ENCODE results near the gene UQCRFS1. TPM values are rescaled to one million over a fixed set of nuclear protein-coding genes. Genes with fewer than 3 reads are reported as not detected.
"Not testable (repeated sequence)": the region's sequence is repeated elsewhere in the genome, so short reads cannot be mapped to it uniquely, and the experiment has no call there.

Gene UQCRFS1
- total RNA-seq, 2 experiments from 2014 or later: 29.4 to 29.6 TPM

- ChIA-PET POLR2A (no interaction called here), CTCF (interaction anchor here (1.0 kb wide), 1 partner anchor 19 kb away, joined by 4 read pairs; no protein-coding TSS in a partner anchor)
- Mint-ChIP-seq H3K4me3 (no peak overlapping the region), H3K4me1 (no peaks in the 10 kb centered on the region), H3K27ac (no peak overlapping the region), H3K9me3 (no peaks in the 10 kb centered on the region), H3K36me3 (ENCODE audit: low read depth) (no peaks in the 10 kb centered on the region), H3K27me3 (peaks cover 3% of the 10 kb centered on the region)
- no peak for DNase-seq
Measured at GRCh38 chr19:29245215-29245614, 32.3 kb upstream of the UQCRFS1 start.

GRCh38 chr19:29241324-29241723, 28.4 kb upstream of the UQCRFS1 start:
- no peaks in the 10 kb centered on the region for H3K4me1 Mint-ChIP-seq
- H3K27ac Mint-ChIP-seq: no peak overlapping the region
- H3K9me3 Mint-ChIP-seq: no peaks in the 10 kb centered on the region
- ChIA-PET CTCF (interaction anchor here (0.8 to 1.5 kb wide), 2 partner anchors 13 to 1364 kb away, joined by 3 read pairs; no protein-coding TSS in a partner anchor), POLR2A (no interaction called here)
- peaks cover 1% of the 10 kb centered on the region for H3K27me3 Mint-ChIP-seq
- no peak for DNase-seq
- no peaks in the 10 kb centered on the region for H3K36me3 Mint-ChIP-seq (ENCODE audit: low read depth)
- no peak overlapping the region for H3K4me3 Mint-ChIP-seq

- no peak for DNase-seq
- Mint-ChIP-seq H3K9me3 (no peaks in the 10 kb centered on the region), H3K36me3 (ENCODE audit: low read depth) (no peaks in the 10 kb centered on the region), H3K27me3 (peaks cover 1% of the 10 kb centered on the region), H3K27ac (no peak overlapping the region), H3K4me1 (no peaks in the 10 kb centered on the region), H3K4me3 (no peak overlapping the region)
- ChIA-PET CTCF (interaction anchor here (1.2 kb wide), 1 partner anchor 13 kb away, joined by 3 read pairs; no protein-coding TSS in a partner anchor), POLR2A (no interaction called here)
Measured at GRCh38 chr19:29239213-29239776, 26.3 kb upstream of the UQCRFS1 start.

- ChIA-PET POLR2A (no interaction called here), CTCF (interaction anchor here (0.7 to 1.8 kb wide), 2 partner anchors 10 to 37 kb away, joined by 3 to 4 read pairs; no protein-coding TSS in a partner anchor)
- Mint-ChIP-seq H3K4me3 (no peak overlapping the region), H3K27ac (no peak overlapping the region), H3K36me3 (ENCODE audit: low read depth) (no peaks in the 10 kb centered on the region), H3K27me3 (peaks cover 2% of the 10 kb centered on the region), H3K9me3 (no peaks in the 10 kb centered on the region), H3K4me1 (no peaks in the 10 kb centered on the region)
- DNase-seq: no peak
Measured at GRCh38 chr19:29233591-29233990, 20.6 kb upstream of the UQCRFS1 start.

- DNase-seq: no peak
- no peaks in the 10 kb centered on the region for H3K9me3 Mint-ChIP-seq
- ChIA-PET CTCF (interaction anchor here (1.8 kb wide), 1 partner anchor 11 kb away, joined by 4 read pairs; no protein-coding TSS in a partner anchor), POLR2A (no interaction called here)
- H3K27ac Mint-ChIP-seq: no peak overlapping the region
- peaks cover 2% of the 10 kb centered on the region for H3K27me3 Mint-ChIP-seq
- no peaks in the 10 kb centered on the region for H3K4me1 Mint-ChIP-seq
- no peak overlapping the region for H3K4me3 Mint-ChIP-seq
- no peaks in the 10 kb centered on the region for H3K36me3 Mint-ChIP-seq (ENCODE audit: low read depth)
Measured at GRCh38 chr19:29232315-29232852, 19.4 kb upstream of the UQCRFS1 start.

GRCh38 chr19:29231306-29231705, 18.4 kb upstream of the UQCRFS1 start:
- H3K36me3 Mint-ChIP-seq (ENCODE audit: low read depth); H3K27ac Mint-ChIP-seq; H3K4me1 Mint-ChIP-seq; CTCF ChIA-PET; H3K9me3 Mint-ChIP-seq; POLR2A ChIA-PET; DNase-seq; H3K4me3 Mint-ChIP-seq; H3K27me3 Mint-ChIP-seq: not testable (repeated sequence)

GRCh38 chr19:29217616-29218015, 4.7 kb upstream of the UQCRFS1 start:
- POLR2A ChIA-PET: no interaction called here
- CTCF ChIA-PET: no interaction called here
- no peaks in the 10 kb centered on the region for H3K9me3 Mint-ChIP-seq
- peaks cover 6% of the 10 kb centered on the region for H3K27me3 Mint-ChIP-seq
- no peak for DNase-seq
- no peak overlapping the region for H3K27ac Mint-ChIP-seq
- H3K36me3 Mint-ChIP-seq (ENCODE audit: low read depth): no peaks in the 10 kb centered on the region
- H3K4me3 Mint-ChIP-seq: no peak overlapping the region
- peaks cover 9% of the 10 kb centered on the region for H3K4me1 Mint-ChIP-seq

GRCh38 chr19:29216021-29216420, 3.1 kb upstream of the UQCRFS1 start:
- Mint-ChIP-seq H3K9me3 (peaks cover 3% of the 10 kb centered on the region), H3K27me3 (peaks cover 2% of the 10 kb centered on the region)

GRCh38 chr19:29215322-29215845, 2.4 kb upstream of the UQCRFS1 start:
- DNase-seq: no peak
- Mint-ChIP-seq H3K4me1 (peaks cover 24% of the 10 kb centered on the region), H3K36me3 (ENCODE audit: low read depth) (peaks cover 21% of the 10 kb centered on the region), H3K9me3 (peaks cover 3% of the 10 kb centered on the region), H3K4me3 (no peak overlapping the region), H3K27me3 (peaks cover 2% of the 10 kb centered on the region), H3K27ac (no peak overlapping the region)
- POLR2A ChIA-PET: no interaction called here
- CTCF ChIA-PET: no interaction called here

More at GRCh38 chr19:29216021-29216420, 3.1 kb upstream of the UQCRFS1 start:
- peaks cover 22% of the 10 kb centered on the region for H3K4me1 Mint-ChIP-seq
- DNase-seq: no peak
- ChIA-PET POLR2A (no interaction called here), CTCF (no interaction called here)
- peaks cover 15% of the 10 kb centered on the region for H3K36me3 Mint-ChIP-seq (ENCODE audit: low read depth)
- H3K27ac Mint-ChIP-seq: no peak overlapping the region
- H3K4me3 Mint-ChIP-seq: no peak overlapping the region

GRCh38 chr19:29214411-29214810, 1.5 kb upstream of the UQCRFS1 start:
- Mint-ChIP-seq H3K9me3 (peaks cover 3% of the 10 kb centered on the region), H3K4me3 (no peak overlapping the region), H3K27me3 (peaks cover 2% of the 10 kb centered on the region), H3K4me1 (peaks cover 34% of the 10 kb centered on the region), H3K36me3 (ENCODE audit: low read depth) (peaks cover 23% of the 10 kb centered on the region), H3K27ac (no peak overlapping the region)
- ChIA-PET CTCF (no interaction called here), POLR2A (no interaction called here)
- DNase-seq: no peak

GRCh38 chr19:29212356-29212647, 649 bp downstream of the UQCRFS1 start:
- H3K9me3 Mint-ChIP-seq: peaks cover 3% of the 10 kb centered on the region
- CTCF ChIA-PET: no interaction called here
- no peaks in the 10 kb centered on the region for H3K27me3 Mint-ChIP-seq
- H3K27ac Mint-ChIP-seq: peak overlapping the region; percentile 98
- H3K4me1 Mint-ChIP-seq: peaks cover 44% of the 10 kb centered on the region
- POLR2A ChIA-PET: no interaction called here
- peaks cover 35% of the 10 kb centered on the region for H3K36me3 Mint-ChIP-seq (ENCODE audit: low read depth)
- DNase-seq: no peak
- H3K4me3 Mint-ChIP-seq: peak overlapping the region; percentile 90

- peak overlapping the region; percentile 98 for H3K27ac Mint-ChIP-seq
- H3K27me3 Mint-ChIP-seq: no peaks in the 10 kb centered on the region
- peaks cover 44% of the 10 kb centered on the region for H3K4me1 Mint-ChIP-seq
- peaks cover 3% of the 10 kb centered on the region for H3K9me3 Mint-ChIP-seq
- POLR2A ChIA-PET: no interaction called here
- CTCF ChIA-PET: no interaction called here
- peak overlapping the region; percentile 90 for H3K4me3 Mint-ChIP-seq
- H3K36me3 Mint-ChIP-seq (ENCODE audit: low read depth): peaks cover 38% of the 10 kb centered on the region
- peak; percentile 22 for DNase-seq
Measured at GRCh38 chr19:29211562-29212355, 1.2 kb downstream of the UQCRFS1 start.

- H3K27me3 Mint-ChIP-seq, H3K9me3 Mint-ChIP-seq, POLR2A ChIA-PET, DNase-seq, CTCF ChIA-PET: not testable (repeated sequence)
- Mint-ChIP-seq H3K27ac (peak overlapping the region; percentile 98), H3K4me3 (peak overlapping the region; percentile 90), H3K4me1 (peaks cover 44% of the 10 kb centered on the region), H3K36me3 (ENCODE audit: low read depth) (peaks cover 45% of the 10 kb centered on the region)
Measured at GRCh38 chr19:29211041-29211440, 1.9 kb downstream of the UQCRFS1 start.
